Mesothelial cell of epicardium (in vitro differentiated cells): ENCODE data around the gene IGLON5. TPM values are rescaled to one million over a fixed set of nuclear protein-coding genes. Genes with fewer than 3 reads are reported as not detected.

Source experiments
- DNase-seq, 2 experiments: peaks; one replicate each; pipeline ENCODE4 v3.0.0; 2021; ENCODE audit warnings: low spot score in 2 of 2; ENCODE audit not compliant: unreplicated experiment in 2 of 2
- H3K27ac Mint-ChIP-seq: 2 replicates; pipeline ENCODE4 v1.8.0; 2021; ENCODE audit warnings: mixed read lengths
- H3K27me3 Mint-ChIP-seq: 2 replicates; pipeline ENCODE4 v1.8.0; 2021; ENCODE audit warnings: low read depth, mixed read lengths
- H3K36me3 Mint-ChIP-seq: 2 replicates; pipeline ENCODE4 v1.8.0; 2021; ENCODE audit warnings: mixed read lengths
- H3K4me1 Mint-ChIP-seq: 2 replicates; pipeline ENCODE4 v1.8.0; 2021; ENCODE audit warnings: mixed read lengths
- H3K4me3 Mint-ChIP-seq: 2 replicates; pipeline ENCODE4 v1.8.0; 2021; ENCODE audit warnings: mild to moderate bottlenecking, moderate library complexity, mixed read lengths
- H3K9me3 Mint-ChIP-seq: 2 replicates; pipeline ENCODE4 v1.8.0; 2021; ENCODE audit warnings: mixed read lengths
- CTCF ChIP-seq: fragments of 200-600 bp; sonication (generic); IDR thresholded peaks from one replicate; pipeline ENCODE4 v1.5.0; 2021; ENCODE audit warnings: antibody characterized with exemption; ENCODE audit not compliant: unreplicated experiment
- total RNA-seq: library from RNA; stranded (reverse); gene quantifications from 3 replicates; pipeline ENCODE4 v1.2.1, GENCODE V29; 2021

Gene IGLON5
- total RNA-seq, 1 donor from 2014 or later: 24.9 TPM

GRCh38 chr19:51330366-51330765, 18.9 kb downstream of the IGLON5 start:
- TF ChIP-seq CTCF: no peak
- H3K36me3 Mint-ChIP-seq: peaks cover 28% of the 10 kb centered on the region
- H3K9me3 Mint-ChIP-seq: peaks cover 12% of the 10 kb centered on the region
- peaks cover 1% of the 10 kb centered on the region for H3K4me1 Mint-ChIP-seq
- DNase-seq: no peak
- H3K27ac Mint-ChIP-seq: no peak overlapping the region
- peaks cover 15% of the 10 kb centered on the region for H3K27me3 Mint-ChIP-seq
- H3K4me3 Mint-ChIP-seq: no peak overlapping the region

- no peak for DNase-seq
- Mint-ChIP-seq H3K4me1 (peaks cover 1% of the 10 kb centered on the region), H3K27me3 (peaks cover 10% of the 10 kb centered on the region), H3K27ac (no peak overlapping the region), H3K4me3 (no peak overlapping the region), H3K9me3 (peaks cover 12% of the 10 kb centered on the region), H3K36me3 (peaks cover 28% of the 10 kb centered on the region)
- no peak for TF ChIP-seq CTCF
Observed at GRCh38 chr19:51331193-51331592, 19.7 kb downstream of the IGLON5 start.

- no peak overlapping the region for H3K4me3 Mint-ChIP-seq
- H3K27ac Mint-ChIP-seq: no peak overlapping the region
- TF ChIP-seq CTCF: no peak
- peaks cover 12% of the 10 kb centered on the region for H3K9me3 Mint-ChIP-seq
- peaks cover 28% of the 10 kb centered on the region for H3K36me3 Mint-ChIP-seq
- H3K4me1 Mint-ChIP-seq: peaks cover 1% of the 10 kb centered on the region
- H3K27me3 Mint-ChIP-seq: peaks cover 10% of the 10 kb centered on the region
- no peak for DNase-seq
Observed at GRCh38 chr19:51331716-51332115, 20.3 kb downstream of the IGLON5 start.

DNA sequence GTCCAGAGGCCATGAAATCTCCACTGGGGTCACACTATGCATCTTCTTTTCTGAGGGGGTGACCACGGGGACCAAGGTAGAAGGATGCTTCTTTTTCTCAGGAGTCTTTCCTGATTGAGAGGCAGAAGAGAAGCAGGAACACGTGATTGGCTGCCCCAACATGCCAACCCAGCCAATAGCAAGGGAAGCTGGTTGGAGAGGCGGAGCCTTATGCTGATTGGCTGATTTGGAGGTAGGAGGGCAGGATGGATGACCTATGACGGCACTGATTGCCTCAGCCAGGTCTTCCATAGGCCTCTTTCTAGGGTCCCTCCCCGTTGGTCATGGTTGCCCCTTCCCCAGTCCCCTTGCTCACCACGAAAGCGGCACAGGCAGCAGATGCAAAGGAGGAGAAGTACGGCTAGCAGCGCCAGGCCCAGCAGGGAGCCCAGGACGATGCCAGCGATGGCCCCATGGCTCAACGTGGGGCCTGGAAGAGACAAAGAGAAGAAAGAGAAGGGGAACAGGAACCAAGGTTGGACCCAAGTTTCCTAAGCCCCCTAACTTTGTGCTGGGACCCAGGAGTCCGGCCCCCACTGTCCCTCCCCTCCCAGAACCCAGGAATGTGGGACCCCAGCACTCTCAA, 22.5 kb downstream of the IGLON5 start:
- H3K4me3 Mint-ChIP-seq: no peak overlapping the region
- peaks cover 4% of the 10 kb centered on the region for H3K4me1 Mint-ChIP-seq
- H3K36me3 Mint-ChIP-seq: peaks cover 27% of the 10 kb centered on the region
- peaks cover 12% of the 10 kb centered on the region for H3K9me3 Mint-ChIP-seq
- no peak for TF ChIP-seq CTCF
- DNase-seq: no peak
- peaks cover 3% of the 10 kb centered on the region for H3K27me3 Mint-ChIP-seq
- no peak overlapping the region for H3K27ac Mint-ChIP-seq

- Mint-ChIP-seq H3K27me3 (peaks cover 12% of the 10 kb centered on the region), H3K9me3 (no peaks in the 10 kb centered on the region), H3K27ac (no peak overlapping the region), H3K4me1 (peaks cover 17% of the 10 kb centered on the region), H3K36me3 (peaks cover 2% of the 10 kb centered on the region), H3K4me3 (no peak overlapping the region)
- DNase-seq: no peak
- TF ChIP-seq CTCF: no peak
Observed at GRCh38 chr19:51337141-51337860, 25.9 kb downstream of the IGLON5 start.
